Central memory CD4-positive, alpha-beta T cell (primary cell): ENCODE measurements around the gene MTCL1.
"Not testable (repeated sequence)": the region's sequence is repeated elsewhere in the genome, so short reads cannot be mapped to it uniquely, and the experiment has no call there.

Experiments used
- DNase-seq: peaks from one replicate; pipeline ENCODE4 v3.0.0; 2022

Gene MTCL1

DNA sequence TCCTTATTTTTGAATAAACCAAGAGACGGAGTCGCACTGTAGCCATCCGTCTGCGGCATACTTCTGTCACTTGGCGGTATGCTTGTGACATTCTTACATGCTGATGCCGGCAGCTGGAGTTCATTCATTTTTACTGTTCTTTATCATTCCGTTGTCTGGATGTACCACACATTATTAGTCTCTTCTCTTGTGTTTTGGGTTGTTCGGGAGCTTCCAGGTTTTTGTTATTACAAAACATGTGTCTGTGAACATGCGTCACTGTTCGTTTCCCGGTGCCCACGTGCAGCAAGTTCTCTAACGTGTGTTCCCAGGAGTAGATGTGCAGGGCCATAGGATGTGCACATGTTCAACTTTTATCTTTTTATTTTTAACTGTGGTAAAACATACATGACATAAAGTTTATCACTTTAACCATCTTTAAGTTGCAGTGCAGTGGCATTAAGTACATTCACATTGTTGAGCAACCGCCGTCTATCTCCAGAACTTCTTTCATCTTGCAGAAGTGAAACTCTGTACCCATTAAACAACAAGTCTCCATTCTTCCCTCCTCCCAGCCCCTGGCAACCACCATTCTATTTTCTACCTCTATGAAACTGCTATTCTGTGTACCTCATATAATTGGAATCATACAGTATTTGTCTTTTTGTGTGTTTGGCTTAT, 40.1 kb downstream of the MTCL1 start:
- no peak for DNase-seq

DNA sequence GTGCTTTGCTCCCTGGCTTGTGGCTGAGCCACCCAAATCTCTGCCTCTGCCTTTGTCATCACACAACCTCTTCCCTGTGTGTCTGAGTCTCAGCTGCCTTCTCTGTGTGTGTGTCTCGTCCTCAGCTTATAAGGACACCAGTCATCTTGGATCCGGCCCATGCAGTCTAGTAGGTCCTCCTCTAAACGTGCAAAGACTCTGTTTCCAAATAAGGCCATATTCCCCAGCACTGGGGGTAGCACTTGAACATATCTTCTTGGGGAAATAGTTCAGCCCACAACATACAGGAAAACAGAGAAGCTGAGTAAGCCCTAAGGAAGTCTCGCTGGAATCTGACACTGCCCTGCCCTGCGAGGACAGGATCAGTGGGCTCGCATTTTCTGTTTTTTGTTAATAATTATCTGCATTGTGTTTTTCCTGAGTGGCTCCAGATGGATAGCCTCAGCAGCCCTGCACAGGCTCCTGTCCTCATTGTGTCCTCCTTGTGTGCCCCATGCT, 42.1 kb downstream of the MTCL1 start:
- DNase-seq: no peak

DNA sequence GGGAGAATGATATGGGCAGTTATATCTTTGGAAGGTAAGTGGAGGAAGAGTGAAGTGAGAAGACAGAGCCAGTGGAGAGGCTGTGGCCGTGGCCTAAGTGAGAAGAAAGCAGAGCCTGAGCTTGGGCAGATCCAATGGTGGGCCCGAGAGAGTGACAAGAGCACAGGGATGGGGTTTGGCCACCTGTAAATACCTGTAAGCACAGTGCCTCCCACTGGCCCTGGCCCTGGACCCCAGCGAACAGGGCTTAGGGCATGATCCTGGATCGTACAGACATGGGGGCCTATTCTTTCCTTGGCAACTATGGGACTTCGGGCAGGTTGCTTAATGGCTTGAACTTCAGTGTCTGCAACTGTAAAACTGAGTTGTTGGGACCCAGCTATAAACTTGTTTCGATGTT, 44.1 kb downstream of the MTCL1 start:
- no peak for DNase-seq

DNA sequence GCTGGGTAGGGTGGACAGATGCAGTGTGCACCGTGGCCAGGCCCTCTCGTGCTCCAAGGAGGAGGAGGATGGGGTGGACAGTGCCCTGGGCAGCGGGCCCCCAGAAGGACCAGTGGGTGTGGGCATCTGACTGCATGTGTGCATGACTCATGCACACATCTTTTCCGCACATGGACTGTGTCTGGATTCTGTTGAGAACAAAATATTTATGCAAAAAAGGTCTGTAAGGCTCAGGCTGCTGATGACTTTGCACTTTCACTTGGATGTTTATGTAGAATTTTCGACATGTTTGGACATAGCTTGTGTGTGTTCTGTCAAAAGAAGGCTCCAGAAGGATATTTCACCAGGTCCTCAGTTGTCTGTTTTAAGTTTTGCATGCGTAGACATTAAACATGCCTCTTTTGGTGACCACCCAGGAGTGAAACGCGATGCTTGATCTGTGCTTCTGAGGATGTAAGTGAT, 45.6 kb downstream of the MTCL1 start:
- no peak for DNase-seq

DNA sequence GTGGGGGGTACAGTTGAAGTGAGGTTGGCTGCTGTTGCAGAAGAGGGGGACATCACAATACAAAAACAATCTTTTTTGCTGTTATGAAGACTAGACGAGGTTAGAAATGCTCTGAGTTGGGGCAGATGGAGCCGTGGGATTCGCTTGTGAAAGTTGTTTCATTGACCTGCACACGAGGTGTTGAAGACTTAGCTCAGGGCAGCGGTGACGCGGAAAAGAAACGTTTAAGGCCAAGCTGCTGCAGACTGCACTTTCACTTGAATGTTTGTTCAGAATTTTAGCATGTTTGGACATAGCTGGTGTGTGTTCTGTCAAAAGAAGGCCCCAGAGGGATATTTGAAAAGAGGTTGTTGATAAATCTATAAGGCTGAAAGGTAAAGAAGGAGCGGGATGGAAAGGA, 46.3 kb downstream of the MTCL1 start:
- no peak for DNase-seq

DNA sequence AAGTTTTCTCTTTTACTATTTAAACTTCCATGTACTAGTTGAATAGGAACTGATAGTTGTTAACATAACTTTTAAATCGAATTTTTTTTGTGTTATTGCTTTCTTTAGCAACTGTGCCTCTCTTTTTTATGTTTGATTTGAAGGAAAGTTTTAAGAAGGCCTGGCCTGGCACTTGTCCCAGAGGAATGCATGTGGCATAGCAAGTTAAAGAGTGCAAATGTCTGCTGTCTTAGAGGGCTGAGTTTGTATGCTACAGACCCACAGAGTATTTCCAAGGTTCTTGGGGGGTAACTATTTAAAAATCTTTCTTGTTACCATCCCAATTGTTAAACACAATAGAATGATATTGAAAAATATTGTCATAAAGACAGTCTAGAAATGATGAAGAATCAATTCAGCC, 47.0 kb downstream of the MTCL1 start:
- no peak for DNase-seq

DNA sequence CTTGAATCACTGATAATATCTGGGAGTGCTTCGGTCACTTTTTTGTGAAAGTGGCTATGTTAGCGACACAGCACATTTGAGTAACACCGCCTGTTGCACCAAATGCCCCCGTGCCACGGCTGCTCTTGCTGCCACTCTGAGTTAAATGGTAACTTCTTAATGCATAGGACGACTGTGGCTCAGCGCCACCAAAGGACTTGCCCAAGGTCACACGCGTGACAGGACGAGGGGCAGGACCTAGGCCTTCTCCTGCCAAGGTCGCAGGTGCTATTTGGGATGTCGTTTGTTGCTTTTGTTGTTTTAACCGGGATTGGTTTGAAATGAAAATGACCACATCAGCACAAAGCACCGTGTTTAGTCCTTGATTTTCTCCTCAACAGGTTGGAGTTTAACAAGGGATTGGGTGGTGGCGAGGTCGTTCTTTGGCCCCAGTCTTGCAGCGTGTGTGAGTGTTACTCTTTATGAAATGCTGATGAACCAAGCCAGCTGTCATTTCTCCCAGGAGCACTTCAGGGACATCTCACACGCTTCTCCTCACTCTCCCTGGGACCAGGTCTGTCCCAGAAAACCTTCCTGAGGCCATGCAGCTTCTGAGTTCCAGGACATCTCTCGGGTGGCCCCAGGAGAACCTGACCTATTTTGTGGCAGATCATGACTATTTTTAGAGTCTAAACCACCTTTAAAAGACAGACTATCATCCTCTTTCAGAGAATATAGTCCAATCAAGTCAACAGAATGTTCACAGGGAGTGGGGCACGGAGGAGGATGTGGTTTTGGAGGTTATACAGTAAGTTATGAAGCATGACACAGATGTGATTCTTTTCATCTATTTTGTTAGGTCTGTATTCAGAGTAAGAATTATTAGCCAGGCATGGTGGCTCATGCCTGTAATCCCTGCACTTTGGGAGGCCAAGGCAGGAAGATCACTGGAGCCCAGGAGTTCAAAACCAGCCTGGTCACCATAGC, 49.9 kb downstream of the MTCL1 start:
- peak; percentile 85 for DNase-seq

DNA sequence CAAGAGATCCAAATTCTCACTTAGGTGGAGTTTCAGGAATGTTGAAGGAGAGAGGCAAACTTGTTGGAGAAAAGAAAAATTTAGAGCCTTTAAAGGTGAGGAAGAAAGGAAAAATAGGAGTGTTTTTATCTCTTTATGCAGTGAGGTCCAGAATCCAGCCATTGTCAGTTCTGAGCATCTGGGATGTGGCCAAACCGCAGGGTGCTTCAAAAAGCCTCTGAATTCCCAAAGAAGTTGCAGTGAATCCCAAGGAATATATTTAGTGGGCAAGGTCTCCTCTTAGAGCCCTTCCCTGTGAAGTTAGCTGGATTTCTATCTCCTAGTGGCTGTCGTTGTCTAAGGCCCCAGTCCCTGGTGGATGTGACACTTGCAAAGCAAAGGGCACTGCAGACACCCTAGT, 51.2 kb downstream of the MTCL1 start:
- no peak for DNase-seq

DNA sequence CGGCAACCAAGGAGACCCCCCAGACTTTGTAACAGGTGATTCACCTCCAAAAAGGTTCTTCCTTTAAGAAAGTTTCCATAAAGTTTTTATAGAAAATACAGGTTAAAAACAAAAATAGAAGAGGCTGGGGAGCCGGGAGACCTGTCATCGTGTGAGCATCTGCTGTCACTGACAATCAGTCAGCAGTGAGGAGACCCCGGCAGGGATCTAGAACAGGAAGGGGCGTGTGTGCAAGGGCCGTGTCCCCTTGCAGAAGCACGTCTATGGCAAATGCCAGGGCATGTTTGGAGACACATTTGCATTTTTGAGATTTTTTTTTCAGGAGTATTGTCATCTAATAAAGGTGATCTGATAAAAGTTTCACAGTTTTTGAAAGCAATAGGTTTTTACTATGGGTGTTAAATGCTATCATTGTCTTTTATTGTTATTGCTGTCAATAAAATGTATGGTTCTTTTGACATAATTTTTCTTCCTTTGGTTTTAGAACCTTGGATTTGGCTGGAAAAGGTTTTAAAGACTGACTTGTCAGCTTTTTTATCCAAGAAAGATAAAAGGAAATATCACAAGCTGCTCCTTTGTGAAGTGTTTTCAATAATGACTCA, 52.1 kb downstream of the MTCL1 start:
- no peak for DNase-seq

DNA sequence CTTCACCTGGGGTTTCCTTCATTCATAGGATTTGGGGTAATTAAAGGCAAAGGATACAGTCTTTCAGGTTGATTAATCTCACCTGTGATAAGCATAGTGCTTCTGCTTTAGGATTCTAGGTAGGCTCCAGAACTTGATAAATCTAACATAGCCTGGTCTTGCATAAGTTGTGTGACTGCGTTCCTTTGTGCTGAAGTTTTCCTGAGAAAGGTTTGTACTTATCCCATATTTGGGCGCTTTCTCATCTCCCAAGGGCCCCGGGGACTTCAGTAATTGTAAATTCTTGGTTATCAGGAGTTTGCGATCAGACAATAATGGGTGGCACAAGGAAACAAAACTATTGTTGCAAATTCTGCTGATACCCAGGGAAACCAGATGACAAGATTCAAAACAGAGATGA, 53.1 kb downstream of the MTCL1 start:
- DNase-seq: no peak

DNA sequence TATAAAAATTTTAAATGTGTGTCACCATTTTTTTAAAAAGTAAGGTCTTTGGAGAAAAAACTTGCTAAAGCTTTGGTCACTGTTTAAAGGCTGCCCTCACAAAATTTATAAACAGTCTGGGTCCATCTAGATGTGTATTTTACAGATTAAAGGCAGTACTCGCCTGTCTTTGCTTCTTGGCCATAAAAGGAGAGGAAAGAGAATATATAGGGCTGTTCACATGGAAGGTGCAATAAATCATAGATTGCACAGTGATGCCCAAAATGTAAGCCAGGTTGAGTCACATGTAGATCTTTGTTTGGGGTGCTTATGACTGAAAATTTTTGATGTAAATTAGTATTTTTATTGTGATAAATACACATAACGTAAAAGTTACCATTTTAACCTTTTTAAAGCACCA, 55.6 kb downstream of the MTCL1 start:
- DNase-seq: no peak

DNA sequence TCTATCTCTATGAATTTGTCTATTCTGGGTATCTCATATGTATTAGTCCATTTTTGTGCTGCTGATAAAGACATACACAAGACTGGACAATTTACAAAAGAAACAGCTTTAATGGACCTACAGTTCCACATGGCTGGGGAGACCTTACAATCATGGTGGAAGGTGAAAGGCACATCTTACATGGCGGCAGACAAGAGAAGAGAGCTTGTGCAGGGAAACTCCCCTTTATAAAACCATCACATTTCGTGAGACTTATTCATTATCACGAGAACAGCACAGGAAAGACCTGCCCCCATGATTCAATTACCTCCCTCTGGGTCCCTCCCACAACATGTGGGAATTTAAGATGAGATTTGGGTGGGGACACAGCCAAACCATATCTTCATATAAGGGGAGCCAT, 56.2 kb downstream of the MTCL1 start:
- DNase-seq: not testable (repeated sequence)

DNA sequence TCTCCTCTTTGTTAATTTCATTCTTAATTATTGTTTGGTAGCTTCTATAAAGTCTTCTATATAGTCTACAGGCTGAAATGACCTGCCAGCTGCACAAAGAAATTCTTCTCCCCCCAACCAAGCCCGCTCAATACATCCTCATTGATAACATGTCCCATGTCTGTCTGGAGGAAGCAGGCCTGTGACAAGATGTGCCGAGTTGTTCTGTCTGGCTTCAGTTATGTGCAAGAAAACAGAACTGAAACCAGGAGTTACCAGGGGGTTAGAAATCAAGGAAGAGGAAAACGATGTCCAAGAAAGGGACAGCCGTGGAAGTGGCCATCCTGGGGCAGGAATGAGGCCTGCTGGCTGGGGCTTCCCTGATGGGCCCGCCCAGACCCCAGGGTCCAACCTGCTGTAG, 57.6 kb downstream of the MTCL1 start:
- no peak for DNase-seq

DNA sequence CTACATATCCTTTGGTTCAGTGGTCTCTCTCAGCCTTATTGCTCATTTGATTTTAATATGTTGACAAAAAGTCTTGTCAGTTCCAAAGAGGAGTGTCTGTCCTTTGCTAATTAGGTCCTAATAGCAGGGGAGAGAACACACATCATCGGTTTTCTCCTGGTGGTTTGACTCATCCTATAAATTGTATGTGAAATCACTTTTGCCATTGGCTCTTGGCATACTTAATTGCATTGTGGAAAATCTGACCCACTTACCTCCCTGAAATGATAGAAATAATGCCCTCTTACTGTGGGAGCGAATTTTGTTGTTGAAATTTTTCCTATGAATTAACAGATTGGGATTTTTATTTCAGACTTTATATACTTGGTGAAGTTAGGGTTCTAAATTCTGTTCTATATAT, 58.3 kb downstream of the MTCL1 start:
- DNase-seq: no peak

DNA sequence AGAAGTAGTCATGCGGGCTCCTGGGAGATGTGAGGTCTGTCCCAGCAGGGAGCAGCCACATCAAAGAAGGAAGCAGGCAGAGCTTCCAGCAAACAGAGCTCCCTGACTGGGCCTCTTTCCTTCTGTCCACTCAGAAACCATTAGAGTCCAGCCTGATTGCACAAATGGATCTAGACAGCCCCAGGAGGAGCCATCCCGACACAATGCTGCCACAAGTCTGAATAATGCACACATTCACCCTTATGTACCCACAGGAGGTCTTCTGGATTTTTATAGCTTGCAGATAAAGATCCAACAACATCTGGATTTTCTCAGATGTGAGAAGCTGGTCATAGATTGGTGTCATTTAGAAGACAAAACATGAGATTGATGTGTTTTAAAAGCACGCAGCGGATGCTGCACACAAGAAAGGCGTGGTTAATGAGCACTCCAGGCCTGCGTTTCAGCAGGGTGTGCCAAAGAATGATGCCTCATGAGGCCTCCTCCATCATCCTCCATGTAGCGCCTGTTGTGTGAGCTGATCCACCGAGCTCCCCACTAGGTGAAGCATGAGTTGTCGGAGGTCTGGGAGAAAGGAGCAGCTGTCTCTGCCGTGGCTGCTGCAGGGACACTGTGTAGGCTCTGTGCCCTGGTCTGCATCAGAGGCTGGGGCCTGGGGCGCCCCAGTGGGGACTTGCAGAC, 60.6 kb downstream of the MTCL1 start:
- no peak for DNase-seq

DNA sequence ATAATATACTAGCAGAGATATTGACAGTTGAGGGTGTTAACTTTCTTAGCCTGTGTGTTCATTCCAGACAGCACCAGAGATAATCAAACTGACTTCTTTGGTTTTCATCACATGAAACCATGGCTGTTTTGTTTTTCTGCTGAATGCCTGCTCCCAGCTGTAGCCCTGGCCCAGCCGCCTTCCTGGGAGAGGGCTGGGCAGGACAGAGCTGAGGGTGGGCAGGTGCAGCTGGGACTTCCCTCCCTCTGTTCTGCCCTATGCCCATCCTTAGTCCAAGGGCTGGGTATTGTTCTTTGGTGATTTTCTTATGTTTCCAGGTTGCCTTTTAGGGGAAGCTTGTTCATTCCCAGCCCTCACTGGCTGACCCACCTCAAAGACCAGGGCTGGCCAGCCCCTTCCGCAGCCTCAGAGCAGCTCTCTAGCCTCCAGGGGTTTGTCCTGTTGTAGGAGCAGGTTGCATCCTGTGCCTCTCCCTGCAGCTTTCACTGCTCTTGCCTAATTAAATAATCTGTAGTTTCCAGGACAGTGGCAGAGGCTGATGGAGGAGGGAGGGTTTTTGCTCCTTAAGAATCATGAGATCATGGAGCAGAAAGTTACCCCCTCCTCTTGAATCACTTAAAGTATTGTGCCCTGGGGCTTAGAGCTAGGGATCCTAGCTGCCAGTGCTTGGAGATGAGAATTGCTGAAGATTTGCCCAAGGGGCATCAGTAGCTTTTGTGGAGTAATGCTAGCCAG, 61.4 kb downstream of the MTCL1 start:
- DNase-seq: no peak

DNA sequence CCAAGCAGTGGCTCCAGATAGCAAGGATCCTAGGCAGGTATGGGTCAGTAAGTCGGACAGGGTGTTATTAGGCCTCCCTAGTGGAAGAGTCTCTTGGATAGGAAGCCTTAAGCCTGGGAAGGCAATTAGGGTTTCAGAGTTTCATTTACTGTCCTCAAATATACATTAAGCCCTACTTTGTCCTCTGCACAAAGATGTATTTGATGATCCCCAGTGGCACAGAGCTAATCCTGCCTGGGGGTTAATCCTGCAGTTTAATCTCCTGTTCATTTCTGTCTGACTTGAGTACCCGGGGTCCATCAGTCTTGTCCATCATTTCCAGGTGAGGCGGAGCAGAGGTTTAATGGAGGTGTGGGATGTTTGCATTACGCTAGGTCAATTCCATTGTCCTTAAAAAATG, 62.0 kb downstream of the MTCL1 start:
- DNase-seq: no peak

DNA sequence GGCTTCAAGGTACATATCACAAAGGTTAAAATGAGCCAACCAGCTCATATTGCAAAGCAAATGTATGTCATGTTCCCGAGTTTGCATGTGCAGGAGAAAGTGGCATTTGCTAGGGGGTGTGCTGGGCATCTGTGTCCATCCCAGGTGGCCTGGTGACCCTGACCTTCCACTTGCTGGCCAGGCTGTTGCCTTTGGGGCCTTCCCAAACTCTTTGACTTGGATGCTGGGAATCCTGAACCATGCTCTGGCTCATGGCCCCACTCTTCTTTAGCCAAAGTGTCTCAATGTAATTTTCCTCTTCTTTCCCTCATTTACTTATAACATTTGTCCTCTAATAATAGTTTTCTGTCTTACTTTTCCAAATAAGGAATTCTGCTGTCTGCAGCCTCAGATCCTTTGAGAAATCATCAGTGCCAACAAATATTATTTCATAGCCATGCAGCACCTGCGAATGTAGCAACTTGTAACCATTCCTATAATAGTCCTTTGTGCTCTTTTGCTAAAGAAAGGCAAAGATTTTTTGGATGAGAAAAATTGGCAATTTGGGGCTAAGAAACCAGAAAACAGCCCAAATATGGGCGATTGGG, 64.2 kb downstream of the MTCL1 start:
- no peak for DNase-seq

DNA sequence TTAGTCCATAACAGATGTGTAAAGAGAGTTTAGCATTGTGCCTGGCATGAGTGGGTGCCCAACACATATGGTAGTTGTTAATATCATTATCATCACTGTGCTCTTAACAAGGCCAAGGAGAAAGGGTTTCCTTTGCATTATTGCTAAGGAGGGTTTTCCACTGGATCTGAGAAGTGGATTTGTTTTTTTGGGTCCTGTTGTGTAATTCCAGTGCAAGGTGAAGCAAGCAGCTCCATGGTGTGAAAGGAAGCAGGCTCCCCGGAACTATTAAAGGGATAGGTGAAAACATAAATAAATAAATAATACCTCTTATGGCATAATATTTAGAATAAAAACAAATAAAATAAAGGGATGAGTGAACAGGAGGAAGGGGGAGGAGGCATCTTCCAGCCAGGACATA, 65.3 kb downstream of the MTCL1 start:
- DNase-seq: no peak

DNA sequence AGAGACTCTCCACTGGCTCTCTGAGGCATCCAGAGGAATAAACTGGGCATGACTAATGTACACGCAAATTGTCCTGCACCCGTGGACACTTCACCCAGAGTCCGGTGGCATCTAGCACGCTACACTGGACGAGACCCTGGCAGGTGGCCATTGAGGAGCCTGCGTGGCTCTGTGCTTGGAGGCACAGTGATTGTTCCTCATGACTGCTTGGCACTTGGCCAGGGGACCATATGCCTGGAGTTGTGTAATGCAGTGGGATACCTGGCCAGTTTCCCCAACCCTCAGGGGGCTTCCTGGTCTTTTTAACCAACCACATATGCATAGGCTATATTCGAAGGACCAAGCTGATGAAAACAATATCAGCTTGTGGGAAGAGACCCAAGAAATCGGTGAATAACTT, 66.6 kb downstream of the MTCL1 start:
- DNase-seq: no peak

DNA sequence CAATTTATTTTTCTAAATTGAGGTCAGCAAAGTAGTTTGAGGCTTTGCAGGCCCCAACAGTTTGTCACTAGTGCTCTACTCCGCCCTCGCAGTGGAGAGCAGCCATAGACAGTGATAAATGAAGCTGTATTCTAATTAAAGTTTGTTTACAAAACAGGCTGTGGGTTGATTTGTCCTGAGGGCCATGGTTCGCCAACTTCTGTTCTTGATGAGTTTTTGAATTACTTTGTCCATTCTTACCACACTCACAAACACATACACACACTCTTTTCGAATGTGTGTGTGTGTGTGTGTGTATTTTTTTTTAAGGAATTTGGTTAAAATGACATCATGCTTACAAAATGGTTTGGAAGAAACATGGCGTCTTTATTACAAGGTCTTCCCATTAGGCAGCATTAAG, 68.6 kb downstream of the MTCL1 start:
- DNase-seq: no peak
